HG03460 (cell line): ENCODE measurements around the gene MGRN1.

ENCODE experiments used
- ATAC-seq: cut with Tn5 transposase; IDR thresholded peaks from one replicate; pipeline ENCODE4 v1.9.1; 2021; ENCODE audit not compliant: unreplicated experiment

The MGRN1 gene

DNA sequence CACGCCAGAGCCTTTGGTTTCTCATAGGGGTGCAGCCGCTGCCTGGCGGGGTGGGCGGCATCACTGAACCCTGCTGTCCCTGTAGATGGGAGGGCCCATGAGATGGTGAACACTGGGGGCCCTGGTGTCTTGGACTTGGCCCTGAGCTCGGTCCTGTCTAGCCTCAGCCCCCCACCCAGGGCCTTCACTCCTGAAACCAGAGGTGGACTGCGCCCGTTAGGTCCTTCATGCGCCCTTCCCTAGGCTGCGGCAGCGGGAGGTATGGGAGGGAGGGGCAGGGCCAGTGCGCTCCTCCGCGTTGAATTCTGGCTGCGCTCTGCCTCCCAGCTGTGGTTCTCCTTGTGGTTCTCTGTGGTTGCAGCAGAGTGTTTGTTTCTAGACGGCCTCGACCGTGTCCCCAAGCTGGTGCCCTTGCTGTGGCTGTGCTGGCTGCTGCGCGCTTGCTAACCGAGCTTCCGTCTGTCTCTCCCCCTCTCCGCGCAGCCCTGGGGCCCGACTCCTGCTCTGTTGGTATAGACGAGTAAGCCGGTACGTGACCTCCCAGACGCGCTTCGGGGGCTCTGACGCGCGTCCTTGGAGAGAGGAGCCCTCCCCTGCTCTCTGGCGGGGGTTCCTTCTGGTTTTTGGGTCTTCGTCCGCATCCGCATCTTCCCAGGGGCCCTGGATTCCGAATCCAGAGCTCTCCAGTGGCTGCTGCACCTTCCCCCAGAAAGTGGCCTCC lies 61.3 kb downstream of the MGRN1 start:
- no peak for ATAC-seq

DNA sequence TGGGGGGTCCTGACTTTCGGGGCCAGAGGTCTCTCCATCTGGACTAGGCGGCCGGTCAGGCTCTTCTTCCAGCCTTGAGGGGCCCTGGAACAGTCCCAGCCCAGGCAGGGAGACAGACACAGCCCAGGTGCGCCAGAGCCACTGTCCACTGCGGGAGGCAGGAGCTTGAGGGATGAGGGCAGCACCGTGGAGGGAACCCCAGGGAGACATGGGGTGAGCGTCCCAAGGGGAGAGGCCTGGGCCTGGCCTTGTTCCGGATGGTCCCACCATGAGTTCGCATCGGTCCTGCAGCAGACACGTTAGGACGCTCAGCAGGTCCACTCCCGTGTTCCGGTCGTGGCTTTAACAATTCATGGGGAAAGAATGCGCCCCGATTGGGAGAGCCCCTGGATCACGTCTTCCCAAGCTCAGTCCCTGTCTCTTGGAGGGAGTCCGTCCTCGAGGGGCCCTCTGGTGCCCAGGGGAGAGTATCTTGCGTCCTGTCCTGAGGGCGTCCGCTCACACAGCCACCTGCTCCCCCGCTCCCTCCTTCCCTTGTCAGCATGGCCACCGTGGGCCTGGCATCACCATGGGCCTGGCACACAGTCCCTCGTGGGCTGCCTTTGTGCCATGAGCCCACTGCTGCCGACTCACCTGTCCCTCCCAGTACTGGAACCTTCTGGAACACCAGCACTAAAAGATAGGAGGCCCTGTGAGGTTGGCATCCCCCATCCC lies 62.0 kb downstream of the MGRN1 start:
- ATAC-seq, result no peak

DNA sequence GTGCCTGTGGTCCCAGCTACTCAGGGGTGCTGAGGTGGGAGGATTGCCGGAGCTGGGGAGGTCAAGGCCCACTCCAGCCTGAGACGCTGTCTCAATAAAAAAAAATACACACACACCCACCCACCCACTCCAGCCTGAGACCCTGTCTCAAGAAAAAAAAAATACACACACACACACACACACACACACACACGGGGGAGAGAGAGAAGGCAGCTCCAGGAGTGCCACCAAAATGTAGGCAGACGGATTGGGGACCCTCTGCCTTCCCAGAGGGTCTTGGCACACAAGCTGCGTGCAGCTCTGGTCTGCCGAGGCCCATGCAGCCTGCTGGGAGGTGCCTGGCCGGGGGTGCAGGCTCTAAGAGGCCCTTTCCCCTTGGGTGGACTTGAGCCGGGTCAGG lies 62.8 kb downstream of the MGRN1 start:
- ATAC-seq, result no peak

DNA sequence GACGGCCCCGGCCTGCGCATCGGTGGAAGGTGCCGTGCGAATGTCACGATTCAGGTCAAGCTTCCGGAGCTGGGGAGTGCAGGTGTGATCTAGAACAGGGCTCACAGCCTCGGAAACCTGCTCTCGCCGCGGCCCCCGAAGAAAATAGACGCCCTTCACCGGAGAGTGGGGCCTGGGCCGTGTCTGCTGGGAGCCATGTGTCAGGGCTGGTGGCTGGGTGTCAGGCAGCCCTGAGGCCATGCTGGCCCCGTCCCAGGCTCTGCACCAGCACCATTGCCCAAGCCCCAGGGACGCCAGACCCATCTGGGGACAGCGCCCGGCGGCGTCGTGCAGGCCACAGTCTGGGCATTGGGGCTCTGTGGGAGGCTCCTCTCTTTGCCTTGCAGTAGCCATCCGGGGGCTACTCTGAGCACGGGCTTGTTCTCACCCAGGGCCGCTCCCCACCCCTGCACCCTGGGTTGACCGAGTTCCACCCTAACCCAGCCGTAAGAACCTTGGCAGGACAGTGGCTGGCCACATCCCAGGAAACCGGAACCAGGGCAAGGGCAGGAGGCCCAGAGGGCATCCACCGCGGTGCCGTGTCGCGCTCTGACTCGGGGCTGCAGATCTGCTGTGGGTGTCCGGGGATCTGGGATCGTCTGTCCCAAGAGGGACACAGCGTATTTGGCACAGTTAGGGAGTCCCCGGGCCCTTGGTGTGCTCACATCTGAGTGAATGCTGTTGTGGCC lies 63.5 kb downstream of the MGRN1 start:
- ATAC-seq, result no peak

DNA sequence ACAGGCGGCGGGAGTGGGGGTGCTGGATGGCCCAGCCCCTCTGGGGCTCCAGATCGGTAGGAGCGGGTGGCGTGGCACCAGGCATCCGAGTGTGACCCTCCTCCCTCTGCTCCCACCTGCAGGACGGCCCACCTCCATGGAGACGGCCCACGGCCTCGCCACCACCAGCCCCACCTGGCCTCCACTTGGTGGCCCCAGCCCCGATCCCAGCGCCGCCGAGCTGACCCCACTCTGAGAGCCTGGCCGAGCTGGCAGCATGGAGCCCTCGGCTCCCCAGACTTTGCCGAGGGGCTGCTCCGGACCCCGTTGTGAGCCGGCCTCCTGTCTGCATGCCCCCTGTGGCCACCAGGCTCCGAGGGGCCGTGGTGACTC lies 64.0 kb downstream of the MGRN1 start:
- no peak for ATAC-seq

DNA sequence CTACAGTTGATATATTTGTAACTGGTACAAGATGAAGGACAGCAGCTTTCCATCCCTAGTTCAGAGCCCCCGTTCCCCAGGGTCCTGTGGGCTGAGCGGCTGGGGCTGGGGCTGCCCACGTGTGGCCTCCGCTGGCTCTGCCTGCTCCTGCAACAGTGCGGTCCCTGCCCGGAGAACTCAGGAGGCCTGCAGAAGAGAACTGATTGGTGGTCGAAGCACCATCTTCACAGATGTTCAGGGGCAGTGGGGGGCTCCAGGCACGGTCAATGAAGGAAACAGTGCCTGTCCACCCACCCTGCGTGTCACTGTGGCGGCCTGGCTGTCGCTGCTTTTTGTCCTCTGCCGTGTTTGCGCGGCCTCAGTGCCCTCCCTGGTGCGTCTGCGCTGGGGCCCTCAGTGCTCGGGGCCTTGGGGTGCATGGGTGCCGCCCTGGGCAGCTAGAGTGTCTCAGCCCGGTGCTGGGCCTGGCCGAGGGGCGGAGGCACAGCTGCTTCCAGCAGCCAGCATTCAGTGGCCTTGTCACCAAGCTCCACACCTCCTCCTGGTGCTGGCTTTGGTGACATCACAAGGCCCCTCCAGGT lies 64.6 kb downstream of the MGRN1 start:
- ATAC-seq, result no peak

GRCh38 chr16:4689864-4690704 lies 65.5 kb downstream of the MGRN1 start:
- ATAC-seq, result no peak

DNA sequence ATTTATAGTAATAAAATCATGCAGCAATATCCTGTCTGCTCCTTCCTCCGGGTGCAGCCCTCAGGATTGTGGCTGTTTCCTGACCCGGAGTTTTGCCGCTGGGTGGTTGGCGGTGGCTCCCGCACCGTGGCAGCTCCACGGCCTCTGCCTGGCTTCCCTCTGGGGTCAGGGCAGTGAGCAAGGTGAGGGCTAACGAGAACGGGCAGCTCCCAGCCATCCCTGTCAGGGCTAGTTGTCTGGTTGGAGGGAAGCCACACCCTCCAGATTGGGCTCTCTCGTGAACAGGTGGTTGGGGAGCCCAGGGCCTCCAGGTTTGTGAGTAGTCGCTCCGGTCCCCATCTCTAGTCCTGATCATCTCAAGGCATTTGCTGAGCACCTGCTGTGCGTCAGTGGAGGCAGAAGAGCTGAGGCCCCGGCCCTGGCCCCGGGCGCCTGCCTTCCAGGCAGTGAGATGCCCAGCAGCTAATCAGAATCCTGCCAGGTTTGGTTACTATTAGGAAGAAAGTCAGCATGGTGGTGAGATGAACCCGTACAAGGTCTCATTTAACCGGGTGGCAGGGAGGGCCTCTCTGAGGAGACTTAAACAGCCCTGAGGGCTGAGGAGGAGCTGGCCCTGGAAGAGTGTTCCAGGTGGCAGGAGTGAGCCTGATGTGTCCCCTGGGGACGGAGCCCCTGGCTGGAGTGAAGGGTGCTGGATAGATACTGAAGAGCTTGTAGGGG lies 66.5 kb downstream of the MGRN1 start:
- ATAC-seq, result no peak

GRCh38 chr16:4691666-4692412 lies 67.2 kb downstream of the MGRN1 start:
- no peak for ATAC-seq

GRCh38 chr16:4692460-4693295 lies 68.1 kb downstream of the MGRN1 start:
- peak; percentile 15 for ATAC-seq

DNA sequence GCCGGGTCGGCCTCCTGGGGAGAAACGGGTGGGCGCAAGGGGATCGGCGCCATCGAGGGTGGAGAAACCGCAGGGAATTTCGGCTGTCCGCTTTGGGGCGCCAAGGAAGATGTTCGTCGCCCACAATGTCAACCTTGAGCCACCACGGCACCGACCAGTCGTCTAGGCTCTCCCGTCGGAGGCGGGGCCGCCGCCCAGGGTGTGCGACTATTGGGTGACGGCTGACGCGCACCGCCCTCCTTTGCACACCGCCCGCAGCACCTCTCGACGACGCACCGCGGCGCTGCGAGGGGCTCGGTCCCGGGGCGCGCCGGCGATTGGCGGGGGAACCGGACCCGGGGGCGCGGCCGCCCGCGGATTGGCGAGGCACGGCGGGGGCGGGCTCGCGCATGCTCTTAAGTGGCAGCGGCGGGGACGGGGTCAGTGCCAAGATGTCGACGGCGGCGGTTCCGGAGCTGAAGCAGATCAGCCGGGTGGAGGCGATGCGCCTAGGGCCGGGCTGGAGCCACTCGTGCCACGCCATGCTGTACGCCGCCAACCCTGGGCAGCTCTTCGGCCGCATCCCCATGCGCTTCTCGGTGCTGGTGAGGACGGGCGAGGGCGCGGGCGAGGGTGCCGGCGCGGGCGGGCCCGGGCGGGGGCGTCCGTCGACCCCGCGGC lies 68.8 kb downstream of the MGRN1 start, which contains the start of gene NUDT16L1:
NUDT16L1 (plus strand) TSS at position 267 of the 660 bp plus-strand sequence; CDS start at position 432, 165 bp downstream.
- peak; percentile 94 for ATAC-seq

- peak; percentile 3 for ATAC-seq
Measured at GRCh38 chr16:4693956-4694641, 69.5 kb downstream of the MGRN1 start.

- ATAC-seq, result no peak
Measured at GRCh38 chr16:4694642-4695451, 70.2 kb downstream of the MGRN1 start.

GRCh38 chr16:4695473-4696171 lies 71.0 kb downstream of the MGRN1 start:
- ATAC-seq, result no peak

DNA sequence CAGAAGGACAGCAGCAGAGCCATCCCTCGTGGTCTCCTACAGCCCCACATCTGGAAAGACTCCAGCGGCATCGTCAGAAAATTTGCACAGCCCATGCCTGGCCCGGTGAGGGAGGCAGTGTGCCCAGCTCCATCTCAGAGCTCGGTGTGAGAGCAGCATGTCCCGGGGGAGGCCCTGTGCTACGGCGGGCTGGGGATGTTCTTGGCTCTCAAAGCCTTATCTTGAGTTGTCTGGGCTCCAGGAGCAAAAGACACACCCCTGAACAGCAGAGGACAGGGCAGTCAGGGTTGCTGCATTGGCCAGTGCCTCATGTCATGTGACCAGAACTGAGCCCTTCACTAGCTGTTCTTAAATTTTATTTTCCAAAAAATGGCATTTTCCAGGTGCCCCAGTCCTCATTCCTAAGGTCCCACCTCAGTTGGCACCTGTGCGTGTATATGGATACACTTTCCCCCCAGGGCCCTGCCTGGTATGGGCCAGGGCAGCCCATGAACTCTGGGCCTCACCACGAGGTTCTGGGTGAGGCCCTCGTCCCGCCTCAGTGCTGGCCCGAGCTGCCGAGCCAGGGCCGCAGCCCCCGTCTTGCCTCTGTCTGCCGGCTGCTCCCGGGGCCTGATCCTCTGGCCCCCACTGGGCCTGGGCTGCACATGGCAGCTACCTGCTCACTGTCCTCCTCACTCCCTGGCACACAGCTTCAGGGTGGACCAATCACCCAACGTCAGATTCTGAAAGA lies 71.7 kb downstream of the MGRN1 start:
- ATAC-seq, result no peak
